ENCODE data around the gene ZNF777. TPM values are rescaled to one million over a fixed set of nuclear protein-coding genes. Genes with fewer than 3 reads are reported as not detected.

ZNF777 gene
- total and polyA plus RNA-seq, 2 donors, result 3.8 to 6.7 TPM

DNA sequence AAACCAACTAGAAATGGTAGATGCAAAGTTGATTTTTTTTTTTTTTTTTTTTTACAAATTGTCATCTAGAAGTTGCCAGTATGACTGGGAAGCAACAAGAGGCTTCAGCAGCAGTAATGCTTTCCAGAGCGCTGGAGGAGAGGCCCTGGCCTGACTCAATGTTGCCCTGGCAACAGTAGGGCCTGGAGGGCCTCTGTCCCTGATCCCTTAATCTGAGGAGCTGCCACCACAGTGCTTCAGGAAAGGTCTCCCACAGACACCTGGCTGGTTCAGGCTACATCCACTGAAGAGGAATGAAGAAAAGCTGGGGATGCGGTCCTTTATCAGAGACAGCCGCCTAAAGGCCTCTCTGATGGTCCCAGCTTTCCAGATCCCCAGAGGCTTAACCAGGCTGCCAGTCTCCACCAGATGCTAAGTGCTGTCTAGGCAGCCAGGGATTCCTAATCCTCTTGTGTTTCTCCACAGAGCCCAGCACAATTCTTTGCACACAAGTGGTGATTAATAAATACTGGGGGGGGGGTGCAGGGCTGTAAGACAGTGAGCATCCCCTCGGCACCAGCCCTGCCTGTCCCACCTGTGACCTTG, 33.7 kb downstream of the ZNF777 start:
- peaks cover 4 to 11% of the 10 kb centered on the region in 2 donors for H3K4me1 ChIP-seq (ENCODE audit: control insufficient read depth in 2 of 2, insufficient read depth in 2 of 2, low read length in 2 of 2)
- 98% methylated on average over 4 of the region's 4 CpGs for WGBS
- no peak overlapping the region for H3K27ac ChIP-seq (ENCODE audit: low read depth in 1 of 2, low read length in 1 of 2)

GRCh38 chr7:149423449-149424110, 37.3 kb downstream of the ZNF777 start:
- WGBS, result 64% methylated on average over 24 of the region's 24 CpGs
- H3K27me3 ChIP-seq (ENCODE audit: control insufficient read depth in 2 of 2, insufficient read depth in 1 of 2, low read length in 1 of 2), result peaks cover 5 to 20% of the 10 kb centered on the region in 2 donors
- DNase-seq (ENCODE audit: low read depth in 6 of 9, low spot score in 9 of 9), result peak in 1 of 9 donors; percentile 16
- H3K9me3 ChIP-seq (ENCODE audit: control insufficient read depth in 2 of 2, insufficient read depth in 1 of 2, low read length in 1 of 2), result peaks cover 0 to 3% of the 10 kb centered on the region in 2 donors
- H3K4me3 ChIP-seq (ENCODE audit: low read length in 2 of 2), result peak overlapping the region; percentile 57 to 63
- peaks cover 9 to 16% of the 10 kb centered on the region in 2 donors for H3K4me1 ChIP-seq (ENCODE audit: control insufficient read depth in 2 of 2, insufficient read depth in 2 of 2, low read length in 2 of 2)
- no peaks in the 10 kb centered on the region for H3K36me3 ChIP-seq (ENCODE audit: control insufficient read depth in 2 of 2, insufficient read depth in 2 of 2, low read length in 1 of 2)
- H3K27ac ChIP-seq (ENCODE audit: low read depth in 1 of 2, low read length in 1 of 2), result no peak overlapping the region

More for the DNA sequence above, 33.7 kb downstream of the ZNF777 start:
- Histone ChIP-seq H3K27me3 (ENCODE audit: control insufficient read depth in 2 of 2, insufficient read depth in 1 of 2, low read length in 1 of 2) (peaks cover 5 to 17% of the 10 kb centered on the region in 2 donors), H3K9me3 (ENCODE audit: control insufficient read depth in 2 of 2, insufficient read depth in 1 of 2, low read length in 1 of 2) (peaks cover 3 to 5% of the 10 kb centered on the region in 2 donors), H3K4me3 (ENCODE audit: low read length in 2 of 2) (no peak overlapping the region), H3K36me3 (ENCODE audit: control insufficient read depth in 2 of 2, insufficient read depth in 2 of 2, low read length in 1 of 2) (peaks cover 8 to 11% of the 10 kb centered on the region in 2 donors)
- no peak for DNase-seq (ENCODE audit: low read depth in 6 of 9, low spot score in 9 of 9)

- peak in 3 of 9 donors; percentile 26 to 34 (median 31) for DNase-seq (ENCODE audit: low read depth in 6 of 9, low spot score in 9 of 9)
- H3K27me3 ChIP-seq (ENCODE audit: control insufficient read depth in 2 of 2, insufficient read depth in 1 of 2, low read length in 1 of 2), result peaks cover 5 to 20% of the 10 kb centered on the region in 2 donors
- 6% methylated on average over 35 of the region's 35 CpGs for WGBS
Observed at GRCh38 chr7:149422914-149423301, 38.0 kb downstream of the ZNF777 start.

DNA sequence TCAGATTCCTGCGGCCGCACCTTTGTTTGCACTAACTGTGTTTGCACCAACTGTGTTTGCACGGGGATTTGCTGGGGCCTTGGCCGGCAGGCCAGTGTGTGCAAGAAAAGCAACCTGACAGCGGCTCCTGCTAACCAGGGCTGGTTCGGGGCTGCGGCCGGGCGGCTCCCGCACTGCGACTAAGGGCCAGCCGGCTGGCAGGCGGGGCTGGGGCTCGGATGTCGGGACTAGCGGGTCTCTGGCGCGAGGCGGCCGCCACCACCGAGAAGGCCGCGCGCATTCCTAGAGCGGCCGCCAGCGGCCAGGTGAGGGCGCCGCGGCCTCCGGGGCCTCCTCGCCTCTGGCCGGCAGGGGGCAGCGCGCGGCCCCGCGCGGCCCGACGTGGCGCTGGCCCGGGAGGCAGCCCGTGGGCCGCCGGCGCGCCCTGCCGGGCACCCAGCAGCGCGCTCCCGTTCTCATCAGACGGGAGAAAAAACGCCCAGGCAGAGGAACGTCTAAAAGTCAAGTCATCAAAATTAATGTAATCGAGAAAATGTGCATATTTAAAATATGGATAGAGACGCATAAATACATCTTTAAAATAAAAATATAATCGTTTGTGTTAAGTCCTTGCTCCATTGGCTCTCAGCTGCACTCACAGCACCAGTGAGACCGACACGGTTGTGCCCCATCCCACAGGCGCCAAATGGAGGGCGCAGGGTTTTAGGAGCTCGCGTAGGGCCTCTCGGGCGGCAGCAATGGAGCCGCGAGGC, 38.5 kb downstream of the ZNF777 start:
- DNase-seq (ENCODE audit: low read depth in 6 of 9, low spot score in 9 of 9), result peak in 8 of 9 donors; percentile 27 to 84 (median 59)
- Histone ChIP-seq H3K27ac (ENCODE audit: low read depth in 1 of 2, low read length in 1 of 2) (peak overlapping the region; percentile 18 to 71), H3K27me3 (ENCODE audit: control insufficient read depth in 2 of 2, insufficient read depth in 1 of 2, low read length in 1 of 2) (peaks cover 5 to 20% of the 10 kb centered on the region in 2 donors), H3K36me3 (ENCODE audit: control insufficient read depth in 2 of 2, insufficient read depth in 2 of 2, low read length in 1 of 2) (no peaks in the 10 kb centered on the region), H3K4me3 (ENCODE audit: low read length in 2 of 2) (peak overlapping the region; percentile 57 to 63), H3K4me1 (ENCODE audit: control insufficient read depth in 2 of 2, insufficient read depth in 2 of 2, low read length in 2 of 2) (peaks cover 9 to 16% of the 10 kb centered on the region in 2 donors), H3K9me3 (ENCODE audit: control insufficient read depth in 2 of 2, insufficient read depth in 1 of 2, low read length in 1 of 2) (peaks cover 0 to 3% of the 10 kb centered on the region in 2 donors)
- WGBS, result 1% methylated on average over 68 of the region's 68 CpGs

More at GRCh38 chr7:149422914-149423301, 38.0 kb downstream of the ZNF777 start:
- Histone ChIP-seq H3K36me3 (ENCODE audit: control insufficient read depth in 2 of 2, insufficient read depth in 2 of 2, low read length in 1 of 2) (no peaks in the 10 kb centered on the region), H3K9me3 (ENCODE audit: control insufficient read depth in 2 of 2, insufficient read depth in 1 of 2, low read length in 1 of 2) (peaks cover 0 to 3% of the 10 kb centered on the region in 2 donors), H3K4me1 (ENCODE audit: control insufficient read depth in 2 of 2, insufficient read depth in 2 of 2, low read length in 2 of 2) (peaks cover 9 to 16% of the 10 kb centered on the region in 2 donors), H3K4me3 (ENCODE audit: low read length in 2 of 2) (peak overlapping the region; percentile 57 to 63), H3K27ac (ENCODE audit: low read depth in 1 of 2, low read length in 1 of 2) (peak overlapping the region; percentile 18 to 71)

- H3K4me3 ChIP-seq (ENCODE audit: low read length in 2 of 2), result no peak overlapping the region
- no peak overlapping the region for H3K27ac ChIP-seq (ENCODE audit: low read depth in 1 of 2, low read length in 1 of 2)
- 95% methylated on average over 3 of the region's 3 CpGs for WGBS
- H3K27me3 ChIP-seq (ENCODE audit: control insufficient read depth in 2 of 2, insufficient read depth in 1 of 2, low read length in 1 of 2), result peaks cover 5 to 30% of the 10 kb centered on the region in 2 donors
- peaks cover 9 to 20% of the 10 kb centered on the region in 2 donors for H3K4me1 ChIP-seq (ENCODE audit: control insufficient read depth in 2 of 2, insufficient read depth in 2 of 2, low read length in 2 of 2)
- peaks cover 0 to 3% of the 10 kb centered on the region in 2 donors for H3K9me3 ChIP-seq (ENCODE audit: control insufficient read depth in 2 of 2, insufficient read depth in 1 of 2, low read length in 1 of 2)
- no peak for DNase-seq (ENCODE audit: low read depth in 6 of 9, low spot score in 9 of 9)
- H3K36me3 ChIP-seq (ENCODE audit: control insufficient read depth in 2 of 2, insufficient read depth in 2 of 2, low read length in 1 of 2), result no peaks in the 10 kb centered on the region
Observed at GRCh38 chr7:149420006-149420405, 40.9 kb downstream of the ZNF777 start.

DNA sequence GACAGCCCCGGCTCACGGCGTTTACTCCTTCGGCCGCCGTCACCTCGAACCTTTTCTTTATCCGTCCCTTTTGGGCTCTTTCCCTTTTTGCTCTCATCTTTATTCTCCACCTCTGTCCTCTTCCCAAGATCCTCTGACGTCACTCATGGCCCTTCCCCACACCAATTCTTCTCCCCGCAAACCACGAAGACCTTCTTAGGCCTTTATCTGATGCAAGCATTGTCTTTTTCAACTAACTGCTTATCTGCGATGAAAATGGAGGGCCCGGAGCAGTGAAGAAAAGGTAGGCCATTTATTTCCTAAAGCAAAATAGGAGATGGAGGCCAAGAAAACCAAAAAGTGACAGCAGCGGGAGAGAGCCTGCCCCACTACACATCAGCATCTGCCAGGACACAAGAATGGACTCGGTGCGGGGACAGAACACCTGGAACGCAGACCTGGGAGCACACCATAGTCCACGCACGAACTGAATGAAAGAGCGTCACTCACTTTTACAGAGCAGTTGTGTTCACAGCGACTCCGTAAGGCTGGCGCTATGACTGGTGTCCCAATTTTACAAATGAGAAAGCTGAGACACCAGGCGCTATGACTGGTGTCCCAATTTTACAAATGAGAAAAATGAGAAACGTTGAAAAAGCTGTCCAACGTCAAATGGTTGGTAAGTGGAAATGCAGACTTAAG, 45.3 kb downstream of the ZNF777 start:
- Histone ChIP-seq H3K27ac (ENCODE audit: low read depth in 1 of 2, low read length in 1 of 2) (no peak overlapping the region), H3K4me3 (ENCODE audit: low read length in 2 of 2) (peak overlapping the region; percentile 25 to 39), H3K36me3 (ENCODE audit: control insufficient read depth in 2 of 2, insufficient read depth in 2 of 2, low read length in 1 of 2) (no peaks in the 10 kb centered on the region), H3K27me3 (ENCODE audit: control insufficient read depth in 2 of 2, insufficient read depth in 1 of 2, low read length in 1 of 2) (peaks cover 0 to 25% of the 10 kb centered on the region in 2 donors), H3K9me3 (ENCODE audit: control insufficient read depth in 2 of 2, insufficient read depth in 1 of 2, low read length in 1 of 2) (no peaks in the 10 kb centered on the region), H3K4me1 (ENCODE audit: control insufficient read depth in 2 of 2, insufficient read depth in 2 of 2, low read length in 2 of 2) (peaks cover 0 to 10% of the 10 kb centered on the region in 2 donors)
- peak in 1 of 9 donors; percentile 16 for DNase-seq (ENCODE audit: low read depth in 6 of 9, low spot score in 9 of 9)
- WGBS, result 65% methylated on average over 26 of the region's 26 CpGs

GRCh38 chr7:149414745-149415390, 46.0 kb downstream of the ZNF777 start:
- no peaks in the 10 kb centered on the region for H3K9me3 ChIP-seq (ENCODE audit: control insufficient read depth in 2 of 2, insufficient read depth in 1 of 2, low read length in 1 of 2)
- peak in 5 of 9 donors; percentile 34 to 65 (median 48) for DNase-seq (ENCODE audit: low read depth in 6 of 9, low spot score in 9 of 9)
- peaks cover 0 to 10% of the 10 kb centered on the region in 2 donors for H3K4me1 ChIP-seq (ENCODE audit: control insufficient read depth in 2 of 2, insufficient read depth in 2 of 2, low read length in 2 of 2)
- H3K27ac ChIP-seq (ENCODE audit: low read depth in 1 of 2, low read length in 1 of 2), result no peak overlapping the region
- H3K27me3 ChIP-seq (ENCODE audit: control insufficient read depth in 2 of 2, insufficient read depth in 1 of 2, low read length in 1 of 2), result peaks cover 0 to 25% of the 10 kb centered on the region in 2 donors
- H3K36me3 ChIP-seq (ENCODE audit: control insufficient read depth in 2 of 2, insufficient read depth in 2 of 2, low read length in 1 of 2), result no peaks in the 10 kb centered on the region
- peak overlapping the region; percentile 25 to 39 for H3K4me3 ChIP-seq (ENCODE audit: low read length in 2 of 2)
- 19% methylated on average over 36 of the region's 36 CpGs for WGBS

- Histone ChIP-seq H3K4me3 (ENCODE audit: low read length in 2 of 2) (no peak overlapping the region), H3K36me3 (ENCODE audit: control insufficient read depth in 2 of 2, insufficient read depth in 2 of 2, low read length in 1 of 2) (no peaks in the 10 kb centered on the region), H3K4me1 (ENCODE audit: control insufficient read depth in 2 of 2, insufficient read depth in 2 of 2, low read length in 2 of 2) (peaks cover 0 to 10% of the 10 kb centered on the region in 2 donors), H3K27ac (ENCODE audit: low read depth in 1 of 2, low read length in 1 of 2) (no peak overlapping the region), H3K27me3 (ENCODE audit: control insufficient read depth in 2 of 2, insufficient read depth in 1 of 2, low read length in 1 of 2) (peaks cover 0 to 25% of the 10 kb centered on the region in 2 donors), H3K9me3 (ENCODE audit: control insufficient read depth in 2 of 2, insufficient read depth in 1 of 2, low read length in 1 of 2) (no peaks in the 10 kb centered on the region)
- DNase-seq (ENCODE audit: low read depth in 6 of 9, low spot score in 9 of 9), result no peak
- 58% methylated on average over 5 of the region's 5 CpGs for WGBS
Observed at GRCh38 chr7:149414171-149414570, 46.7 kb downstream of the ZNF777 start.

Data from thymus (tissue), 11 donors.